Sigmoid colon (tissue), 4 donors: ENCODE results near the gene MYL10.

Experiments
- EP300 ChIP-seq, 4 donors: sonication (generic); formaldehyde crosslinking; IDR thresholded peaks; one replicate each; pipeline ENCODE4 v1.6.1; 2017; ENCODE audit warnings: antibody characterized with exemption in 4 of 4
- TF ChIP-seq, protein P1 (sequence below), 4 experiments: fragments of 450-650 bp in 3 of 4; fragments of 200-600 bp in 1 of 4; IDR thresholded peaks; one replicate each; pipeline ENCODE4 v1.5.1; 2016 to 2019; ENCODE audit warnings: antibody characterized with exemption in 4 of 4, mild to moderate bottlenecking in 3 of 4, moderate library complexity in 2 of 4

DNA sequence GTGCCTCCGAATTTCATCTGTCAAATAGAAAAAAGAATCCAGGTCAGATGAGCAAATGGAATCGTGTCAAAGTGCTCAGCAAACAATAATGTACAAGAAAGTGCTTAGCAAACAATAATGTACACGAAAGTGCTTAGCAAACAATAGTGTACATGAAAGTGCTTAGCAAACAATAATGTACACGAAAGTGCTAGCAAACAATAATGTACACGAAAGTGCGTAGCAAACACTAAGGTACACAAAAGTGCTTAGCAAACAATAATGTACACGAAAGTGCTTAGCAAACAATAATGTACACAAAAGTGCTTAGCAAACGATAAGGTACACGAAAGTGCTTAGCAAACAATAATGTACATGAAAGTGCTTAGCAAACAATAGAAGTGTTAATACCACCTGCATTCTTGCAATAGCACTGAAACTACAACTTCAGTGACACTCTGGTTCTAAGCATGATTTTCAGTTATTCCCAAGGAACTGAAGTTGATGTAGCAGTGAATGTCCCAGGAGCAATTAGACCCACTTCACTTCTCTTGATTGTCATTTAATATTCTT is 33.4 kb upstream of the MYL10 start:
- TF ChIP-seq, protein P1, sequence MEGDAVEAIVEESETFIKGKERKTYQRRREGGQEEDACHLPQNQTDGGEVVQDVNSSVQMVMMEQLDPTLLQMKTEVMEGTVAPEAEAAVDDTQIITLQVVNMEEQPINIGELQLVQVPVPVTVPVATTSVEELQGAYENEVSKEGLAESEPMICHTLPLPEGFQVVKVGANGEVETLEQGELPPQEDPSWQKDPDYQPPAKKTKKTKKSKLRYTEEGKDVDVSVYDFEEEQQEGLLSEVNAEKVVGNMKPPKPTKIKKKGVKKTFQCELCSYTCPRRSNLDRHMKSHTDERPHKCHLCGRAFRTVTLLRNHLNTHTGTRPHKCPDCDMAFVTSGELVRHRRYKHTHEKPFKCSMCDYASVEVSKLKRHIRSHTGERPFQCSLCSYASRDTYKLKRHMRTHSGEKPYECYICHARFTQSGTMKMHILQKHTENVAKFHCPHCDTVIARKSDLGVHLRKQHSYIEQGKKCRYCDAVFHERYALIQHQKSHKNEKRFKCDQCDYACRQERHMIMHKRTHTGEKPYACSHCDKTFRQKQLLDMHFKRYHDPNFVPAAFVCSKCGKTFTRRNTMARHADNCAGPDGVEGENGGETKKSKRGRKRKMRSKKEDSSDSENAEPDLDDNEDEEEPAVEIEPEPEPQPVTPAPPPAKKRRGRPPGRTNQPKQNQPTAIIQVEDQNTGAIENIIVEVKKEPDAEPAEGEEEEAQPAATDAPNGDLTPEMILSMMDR (IDR thresholded peaks at IDR 0.05) = no peak
- TF ChIP-seq EP300 (IDR thresholded peaks at IDR 0.05) = no peak
